Esophagus squamous epithelium (tissue), 4 donors: ENCODE results near the gene TFAP2E.

Experiments
- POLR2A ChIP-seq, 4 donors: fragments of 450-650 bp; IDR thresholded peaks; one replicate each; pipeline ENCODE4 v1.6.1; 2017; ENCODE audit warnings: antibody characterized with exemption in 4 of 4, mild to moderate bottlenecking in 4 of 4, moderate library complexity in 3 of 4
- TF ChIP-seq, protein P1 (sequence below), 6 experiments: fragments of 450-650 bp in 4 of 6; fragments of 200-600 bp in 2 of 6; sonication (generic) in 2 of 6; IDR thresholded peaks; one replicate each; pipeline ENCODE4 v1.5.1; 2016 to 2019; ENCODE audit warnings: antibody characterized with exemption in 6 of 6, mild to moderate bottlenecking in 4 of 6, moderate library complexity in 4 of 6

DNA sequence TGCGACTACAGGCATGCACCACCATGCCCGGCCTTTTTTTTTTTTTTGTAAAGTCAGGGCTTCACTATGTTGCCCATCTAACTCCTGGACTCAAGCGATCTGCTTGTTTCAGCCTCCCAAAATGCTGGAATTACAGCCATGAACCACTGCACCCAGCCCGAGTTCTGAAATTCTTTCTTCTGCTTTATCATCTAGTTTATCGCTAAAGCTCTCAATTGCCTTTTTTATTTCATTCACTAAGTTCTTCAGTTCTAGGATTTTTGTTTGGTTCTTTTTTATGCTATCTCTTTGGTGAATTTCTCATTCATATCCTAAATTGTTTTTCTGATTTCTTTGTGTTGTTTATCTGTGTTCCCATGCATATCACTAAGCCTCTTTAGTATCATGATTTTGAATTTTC lies 42.9 kb upstream of the TFAP2E start:
- TF ChIP-seq, protein P1, sequence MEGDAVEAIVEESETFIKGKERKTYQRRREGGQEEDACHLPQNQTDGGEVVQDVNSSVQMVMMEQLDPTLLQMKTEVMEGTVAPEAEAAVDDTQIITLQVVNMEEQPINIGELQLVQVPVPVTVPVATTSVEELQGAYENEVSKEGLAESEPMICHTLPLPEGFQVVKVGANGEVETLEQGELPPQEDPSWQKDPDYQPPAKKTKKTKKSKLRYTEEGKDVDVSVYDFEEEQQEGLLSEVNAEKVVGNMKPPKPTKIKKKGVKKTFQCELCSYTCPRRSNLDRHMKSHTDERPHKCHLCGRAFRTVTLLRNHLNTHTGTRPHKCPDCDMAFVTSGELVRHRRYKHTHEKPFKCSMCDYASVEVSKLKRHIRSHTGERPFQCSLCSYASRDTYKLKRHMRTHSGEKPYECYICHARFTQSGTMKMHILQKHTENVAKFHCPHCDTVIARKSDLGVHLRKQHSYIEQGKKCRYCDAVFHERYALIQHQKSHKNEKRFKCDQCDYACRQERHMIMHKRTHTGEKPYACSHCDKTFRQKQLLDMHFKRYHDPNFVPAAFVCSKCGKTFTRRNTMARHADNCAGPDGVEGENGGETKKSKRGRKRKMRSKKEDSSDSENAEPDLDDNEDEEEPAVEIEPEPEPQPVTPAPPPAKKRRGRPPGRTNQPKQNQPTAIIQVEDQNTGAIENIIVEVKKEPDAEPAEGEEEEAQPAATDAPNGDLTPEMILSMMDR (IDR thresholded peaks at IDR 0.05) = no peak
- TF ChIP-seq POLR2A (IDR thresholded peaks at IDR 0.05) = no peak
